Pons (tissue), 1 donor: ENCODE results near the gene ATG13.
"Not testable (repeated sequence)": the region's sequence is repeated elsewhere in the genome, so short reads cannot be mapped to it uniquely, and the experiment has no call there.

Source experiments
- DNase-seq: peaks from one replicate; pipeline ENCODE4 v3.0.0-alpha.2; 2016; ENCODE audit warnings: low spot score

The ATG13 gene

DNA sequence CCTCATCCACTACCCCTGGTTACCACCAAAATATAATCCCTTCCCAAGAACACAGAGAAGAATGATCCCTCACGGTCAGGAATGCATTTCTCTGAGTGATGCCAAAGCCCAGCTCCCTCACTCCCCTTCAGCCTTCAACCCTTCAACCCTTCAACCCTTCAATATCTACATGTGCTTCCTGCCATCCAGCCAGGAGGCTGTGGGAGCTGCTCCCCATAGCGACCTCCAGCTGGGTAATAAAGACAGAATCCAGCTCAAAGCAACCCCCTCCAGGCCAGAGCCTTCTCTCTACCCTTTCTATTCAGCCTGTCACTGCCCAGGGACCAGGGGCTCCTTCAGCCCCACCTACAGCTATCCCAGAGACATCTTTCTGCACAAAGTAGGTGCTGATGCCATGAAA lies 80.4 kb downstream of the ATG13 start:
- no peak for DNase-seq

DNA sequence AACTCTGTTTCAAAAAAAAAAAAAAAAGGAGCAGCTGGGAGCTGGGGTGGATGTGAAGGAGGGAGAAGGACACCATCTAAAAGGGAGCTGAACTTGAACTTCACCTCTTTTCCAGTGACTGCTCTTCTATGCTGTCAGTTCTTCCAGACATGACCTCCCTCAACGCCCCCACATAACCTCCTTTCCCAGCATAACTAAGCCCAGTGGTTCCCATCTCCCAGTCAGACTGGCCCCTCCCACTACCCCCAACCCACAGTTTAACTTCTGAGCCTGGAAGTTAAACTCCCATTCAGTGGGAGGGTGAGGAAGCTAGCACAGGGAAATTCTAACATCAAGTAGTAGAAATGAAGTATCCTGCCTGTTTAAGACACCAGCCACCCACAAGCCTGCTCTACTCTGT lies 81.2 kb downstream of the ATG13 start:
- DNase-seq = no peak

DNA sequence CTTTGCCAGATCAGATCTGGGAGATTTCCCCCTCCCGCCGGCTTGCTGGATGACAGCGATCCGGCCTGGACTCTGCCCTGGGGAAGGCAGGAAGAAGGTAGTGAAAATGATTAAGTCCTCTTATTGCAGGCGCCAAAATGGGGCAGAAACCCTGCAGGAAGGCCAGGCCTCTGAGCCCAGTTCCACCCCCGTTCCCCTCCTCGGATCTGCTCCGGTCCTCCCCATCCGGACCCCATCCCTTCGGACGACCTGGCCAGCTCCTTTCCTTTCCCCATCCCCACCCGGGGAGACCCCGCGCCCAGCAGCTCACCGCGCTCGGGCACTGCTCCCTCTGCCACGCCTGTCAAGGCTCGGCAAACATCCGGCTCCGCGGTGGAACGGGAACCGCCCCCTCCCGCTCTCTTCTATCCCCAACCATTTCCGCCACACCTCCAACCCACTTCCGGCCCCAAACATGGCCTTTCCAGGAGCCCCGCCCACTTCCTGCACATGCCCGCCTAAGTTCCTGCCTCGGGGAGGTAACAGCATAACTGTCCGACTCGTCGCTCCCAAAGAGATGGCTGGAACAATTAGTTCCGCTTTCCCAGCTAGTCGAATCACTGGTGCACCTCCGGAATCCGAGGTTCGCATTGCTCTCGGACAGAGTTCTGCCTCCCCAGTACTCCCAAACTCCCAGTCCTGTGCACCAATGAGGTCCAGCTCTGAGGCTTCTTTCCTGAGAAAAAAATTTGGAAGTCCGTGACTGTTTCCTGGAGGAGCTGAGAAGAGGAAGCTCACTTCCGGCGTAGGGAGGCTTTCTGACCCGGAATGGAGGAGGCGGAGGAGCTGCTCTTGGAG lies 83.1 kb downstream of the ATG13 start, which contains the start of the genes ARHGAP1 and ZNF408:
Gene ARHGAP1 (minus strand): TSS at position 379 of the 837 bp plus-strand sequence. CDS start 4,512 bp downstream, outside the sequence.
Gene ZNF408 (plus strand): TSS at position 791 of the 837 bp plus-strand sequence. CDS start 17 bp downstream, at position 808.
- peak; percentile 99 for DNase-seq

- DNase-seq = no peak
Observed at GRCh38 chr11:46701078-46701654, 83.8 kb downstream of the ATG13 start.

GRCh38 chr11:46705070-46705688 lies 87.8 kb downstream of the ATG13 start:
- no peak for DNase-seq

GRCh38 chr11:46706886-46707285 lies 89.5 kb downstream of the ATG13 start:
- DNase-seq = no peak

- DNase-seq = not testable (repeated sequence)
Observed at GRCh38 chr11:46709351-46709750, 92.0 kb downstream of the ATG13 start.

DNA sequence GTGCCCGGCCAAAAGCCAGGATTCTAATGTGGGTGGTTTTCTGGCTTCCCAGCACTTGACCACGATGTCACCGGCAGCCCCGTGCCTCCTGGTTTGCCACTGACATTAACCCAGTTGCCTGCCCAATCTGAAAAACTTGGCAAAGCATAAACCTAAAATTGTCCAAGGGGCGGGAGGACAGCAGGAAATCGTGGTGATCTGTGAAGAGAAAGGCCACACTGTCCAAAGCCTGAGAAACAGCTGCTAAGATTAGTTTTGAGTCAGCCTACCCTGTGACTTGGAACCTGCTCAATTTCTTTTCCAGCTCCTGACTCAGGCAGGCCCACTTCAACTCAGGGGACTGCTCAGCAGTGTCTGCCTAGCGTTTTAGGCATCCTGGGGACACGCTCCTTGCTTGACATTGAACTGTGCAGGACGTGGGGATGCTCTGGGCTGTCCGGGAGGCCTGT lies 93.5 kb downstream of the ATG13 start:
- DNase-seq = no peak

GRCh38 chr11:46711303-46711702 lies 94.0 kb downstream of the ATG13 start:
- no peak for DNase-seq

GRCh38 chr11:46712874-46713576 lies 95.7 kb downstream of the ATG13 start:
- DNase-seq = no peak

- DNase-seq = not testable (repeated sequence)
Observed at GRCh38 chr11:46717825-46718154, 100.4 kb downstream of the ATG13 start.

DNA sequence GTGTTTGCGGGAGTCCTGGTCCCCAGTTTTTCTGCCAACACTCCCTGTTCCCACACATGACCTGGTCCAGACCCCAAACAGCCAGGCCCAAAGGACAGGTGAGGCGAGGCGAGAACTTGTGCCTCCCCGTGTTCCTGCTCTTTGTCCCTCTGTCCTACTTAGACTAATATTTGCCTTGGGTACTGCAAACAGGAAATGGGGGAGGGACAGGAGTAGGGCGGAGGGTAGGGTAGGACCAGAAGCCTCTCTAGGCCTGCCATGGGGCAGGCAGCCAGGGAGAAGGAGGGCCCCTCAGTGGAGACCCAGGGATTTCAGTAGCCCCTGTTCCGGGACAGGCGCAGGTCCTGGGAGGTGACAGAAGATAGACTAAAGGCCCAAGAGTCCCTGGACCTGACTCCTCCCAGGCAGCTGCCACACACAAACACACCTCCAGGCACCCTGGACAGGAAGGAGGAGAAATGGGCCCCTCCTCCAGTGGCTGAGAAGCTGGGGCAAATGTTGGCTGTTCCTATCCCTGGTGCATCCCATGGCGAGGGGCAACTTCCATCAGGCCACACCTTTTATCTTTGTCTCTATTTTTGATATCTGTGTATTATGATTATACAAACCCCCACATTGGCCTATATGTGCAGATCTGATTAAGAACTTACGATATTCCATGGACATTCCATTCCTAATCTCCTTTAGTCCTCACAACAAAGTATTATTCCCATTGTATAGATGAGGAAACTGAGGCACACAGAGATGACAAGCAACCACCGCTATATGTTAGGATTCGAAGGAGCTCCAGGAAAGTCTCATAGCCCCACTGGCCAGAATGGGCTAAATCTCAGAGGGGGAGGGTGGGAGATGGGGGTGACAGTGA lies 101.0 kb downstream of the ATG13 start:
- DNase-seq = no peak

GRCh38 chr11:46719048-46719542 lies 101.7 kb downstream of the ATG13 start, which contains the start of gene F2:
Gene F2, plus strand, starts transcription at chr11:46719213. Its CDS starts 23 bp downstream, at chr11:46719236.
- no peak for DNase-seq

DNA sequence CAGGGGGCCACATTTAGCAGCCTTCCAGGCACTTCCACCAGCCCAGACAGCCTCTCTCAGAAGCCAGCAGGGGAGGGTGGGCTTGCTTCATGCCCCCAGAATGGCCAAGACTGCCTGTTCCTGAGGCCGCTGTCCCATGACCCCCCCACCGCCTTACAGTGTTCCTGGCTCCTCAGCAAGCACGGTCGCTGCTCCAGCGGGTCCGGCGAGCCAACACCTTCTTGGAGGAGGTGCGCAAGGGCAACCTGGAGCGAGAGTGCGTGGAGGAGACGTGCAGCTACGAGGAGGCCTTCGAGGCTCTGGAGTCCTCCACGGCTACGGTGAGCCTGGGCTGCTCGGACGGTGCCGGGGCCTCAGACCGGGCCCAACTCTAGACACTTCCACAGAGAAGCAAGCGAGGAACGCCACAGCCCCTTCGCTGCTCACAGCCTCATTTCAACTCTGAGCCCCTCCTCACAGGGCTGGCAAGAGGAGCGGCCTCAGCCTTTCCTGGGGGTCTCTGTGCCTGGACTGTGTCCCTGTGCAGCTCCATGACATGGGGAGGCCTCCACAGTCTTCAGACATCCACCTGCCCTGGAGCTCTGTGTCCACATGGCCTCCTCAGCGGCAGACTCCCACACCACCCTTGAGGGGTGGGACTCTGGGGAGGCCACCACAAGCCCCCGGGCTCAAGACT lies 102.3 kb downstream of the ATG13 start:
- no peak for DNase-seq

- DNase-seq = no peak
Observed at GRCh38 chr11:46721286-46721685, 103.9 kb downstream of the ATG13 start.

DNA sequence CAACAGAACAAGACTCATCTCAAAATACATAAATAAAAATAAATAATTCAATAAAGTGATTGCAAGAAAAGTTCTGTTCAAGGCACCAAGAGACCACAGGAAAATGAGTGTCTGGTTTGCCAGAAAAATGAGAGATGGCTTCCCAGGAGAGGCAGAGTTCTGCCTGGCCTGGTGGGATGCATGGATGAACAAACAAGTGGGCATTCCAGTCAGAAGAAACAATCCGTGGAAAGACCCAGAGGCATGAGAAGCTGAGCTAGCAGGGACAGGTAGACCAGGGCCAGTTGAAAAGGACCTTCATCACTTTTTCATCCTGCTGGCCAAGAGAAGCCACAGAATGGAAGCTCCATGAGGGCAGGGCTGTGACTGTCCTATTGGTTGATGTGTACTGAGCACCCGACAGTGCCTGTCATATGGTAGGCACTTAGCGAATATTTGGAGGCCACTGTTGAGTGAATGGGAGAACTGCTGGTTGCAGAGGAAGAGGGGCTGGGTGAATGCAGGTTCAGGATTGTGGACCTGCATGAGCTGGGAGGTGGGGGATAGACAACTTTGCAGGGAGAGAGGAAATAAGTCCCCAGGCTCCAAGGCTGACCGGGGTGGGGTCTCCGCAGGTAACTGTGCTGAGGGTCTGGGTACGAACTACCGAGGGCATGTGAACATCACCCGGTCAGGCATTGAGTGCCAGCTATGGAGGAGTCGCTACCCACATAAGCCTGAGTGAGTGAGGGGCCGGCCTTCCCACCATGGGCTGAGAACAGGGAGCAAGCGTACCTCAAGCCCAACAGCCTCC lies 105.4 kb downstream of the ATG13 start:
- no peak for DNase-seq

DNA sequence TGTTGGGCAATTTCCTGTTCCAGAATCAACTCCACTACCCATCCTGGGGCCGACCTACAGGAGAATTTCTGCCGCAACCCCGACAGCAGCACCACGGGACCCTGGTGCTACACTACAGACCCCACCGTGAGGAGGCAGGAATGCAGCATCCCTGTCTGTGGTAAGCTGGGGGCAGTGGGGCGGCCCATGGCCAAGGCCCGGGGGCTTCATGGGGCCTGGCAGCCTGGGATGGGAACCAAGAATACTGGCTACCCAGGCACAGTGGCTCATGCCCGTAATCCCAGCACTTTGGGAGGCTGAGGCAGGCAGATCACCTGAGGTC lies 106.0 kb downstream of the ATG13 start:
- no peak for DNase-seq

- DNase-seq = no peak
Observed at GRCh38 chr11:46724088-46724487, 106.7 kb downstream of the ATG13 start.
